Measurements from ENCODE around the gene PAK3.

DNA sequence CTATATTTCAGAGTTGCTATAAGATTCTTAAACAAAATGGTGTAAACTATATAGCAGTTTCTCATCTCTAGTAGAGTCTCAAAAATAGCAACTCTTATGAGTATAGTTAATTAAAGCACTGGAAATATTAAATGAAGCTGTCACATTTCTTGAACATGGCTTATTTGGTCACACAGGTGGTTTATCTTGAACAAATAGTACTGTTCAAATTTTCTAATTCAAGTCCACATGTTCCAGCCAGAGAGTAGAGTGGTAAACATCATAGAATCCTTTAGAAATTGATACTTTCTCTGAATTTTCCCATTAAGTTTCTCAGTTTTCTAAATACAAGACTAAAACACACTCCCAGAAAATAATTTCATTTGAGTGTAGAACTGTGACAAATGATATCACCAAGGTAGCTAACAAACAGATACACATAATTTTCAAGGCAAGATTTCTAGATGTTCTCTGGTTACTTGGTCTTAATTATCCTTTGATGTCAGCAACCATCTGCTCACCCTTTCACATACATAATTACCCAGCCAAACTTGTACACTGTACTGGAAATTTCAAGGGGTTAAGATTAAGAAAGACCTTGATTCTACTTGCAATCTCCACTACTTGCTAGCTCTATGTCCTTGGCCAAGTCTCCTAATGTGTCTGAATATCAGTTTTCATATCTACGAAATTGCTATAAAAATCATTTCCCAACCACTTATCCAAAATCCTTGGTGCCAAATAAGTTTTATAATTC lies 24.3 kb upstream of the PAK3 start:
- TF ChIP-seq, protein P1, sequence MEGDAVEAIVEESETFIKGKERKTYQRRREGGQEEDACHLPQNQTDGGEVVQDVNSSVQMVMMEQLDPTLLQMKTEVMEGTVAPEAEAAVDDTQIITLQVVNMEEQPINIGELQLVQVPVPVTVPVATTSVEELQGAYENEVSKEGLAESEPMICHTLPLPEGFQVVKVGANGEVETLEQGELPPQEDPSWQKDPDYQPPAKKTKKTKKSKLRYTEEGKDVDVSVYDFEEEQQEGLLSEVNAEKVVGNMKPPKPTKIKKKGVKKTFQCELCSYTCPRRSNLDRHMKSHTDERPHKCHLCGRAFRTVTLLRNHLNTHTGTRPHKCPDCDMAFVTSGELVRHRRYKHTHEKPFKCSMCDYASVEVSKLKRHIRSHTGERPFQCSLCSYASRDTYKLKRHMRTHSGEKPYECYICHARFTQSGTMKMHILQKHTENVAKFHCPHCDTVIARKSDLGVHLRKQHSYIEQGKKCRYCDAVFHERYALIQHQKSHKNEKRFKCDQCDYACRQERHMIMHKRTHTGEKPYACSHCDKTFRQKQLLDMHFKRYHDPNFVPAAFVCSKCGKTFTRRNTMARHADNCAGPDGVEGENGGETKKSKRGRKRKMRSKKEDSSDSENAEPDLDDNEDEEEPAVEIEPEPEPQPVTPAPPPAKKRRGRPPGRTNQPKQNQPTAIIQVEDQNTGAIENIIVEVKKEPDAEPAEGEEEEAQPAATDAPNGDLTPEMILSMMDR (IDR thresholded peaks at IDR 0.05; ENCODE audit: low read length): no peak
- TF ChIP-seq EZH2 (optimal IDR thresholded peaks at IDR 0.05; ENCODE audit: low read depth, low read length): no peak
- no peak for TF ChIP-seq EZH2phosphoT487 (IDR thresholded peaks at IDR 0.05; ENCODE audit: low read length)
